Neuronal stem cell (in vitro differentiated cells): Measurements from ENCODE around the gene POLG.

Experiments
- DNase-seq: peaks from one replicate; pipeline ENCODE4 v3.0.0-alpha.2; 2013; ENCODE audit warnings: low spot score
- H2AFZ ChIP-seq: one replicate; pipeline ENCODE4 v1.6.1; 2013; ENCODE audit warnings: mild to moderate bottlenecking, low read length, inconsistent platforms
- H2AK5ac ChIP-seq: 2 replicates; pipeline ENCODE4 v1.6.1; 2013; ENCODE audit warnings: low read depth, mild to moderate bottlenecking, inconsistent platforms, low read length, moderate library complexity, mixed read lengths
- H2BK120ac ChIP-seq: 2 replicates; pipeline ENCODE4 v1.6.1; 2013; ENCODE audit warnings: low read depth, mild to moderate bottlenecking, inconsistent platforms, low read length, moderate library complexity, mixed read lengths
- H2BK12ac ChIP-seq: one replicate; pipeline ENCODE4 v1.6.1; 2013; ENCODE audit warnings: low read length, inconsistent platforms
- H2BK15ac ChIP-seq: 2 replicates; pipeline ENCODE4 v1.6.1; 2013; ENCODE audit warnings: mild to moderate bottlenecking, low read length, inconsistent platforms, mixed read lengths
- H2BK5ac ChIP-seq: one replicate; pipeline ENCODE4 v1.6.1; 2013; ENCODE audit warnings: inconsistent platforms, mild to moderate bottlenecking, low read length, moderate library complexity
- H3K14ac ChIP-seq: one replicate; pipeline ENCODE4 v1.6.1; 2013; ENCODE audit warnings: low read length, inconsistent platforms
- H3K18ac ChIP-seq: 2 replicates; pipeline ENCODE4 v1.6.1; 2013; ENCODE audit warnings: low read length, inconsistent platforms
- H3K23ac ChIP-seq: 2 replicates; pipeline ENCODE4 v1.6.1; 2013; ENCODE audit warnings: low read depth, mild to moderate bottlenecking, mixed read lengths, low read length, inconsistent platforms; ENCODE audit not compliant: poor library complexity
- H3K27ac ChIP-seq: replicated peaks from 3 replicates; pipeline ENCODE4 v1.5.1; 2013; ENCODE audit warnings: low read length, inconsistent platforms
- H3K27me3 ChIP-seq, 3 experiments: 2 replicates each; pipeline ENCODE4 v1.6.1; 2013; ENCODE audit warnings: low read length in 3 of 3, mild to moderate bottlenecking in 2 of 3, inconsistent platforms in 1 of 3, low read depth in 1 of 3, mixed read lengths in 1 of 3, moderate library complexity in 1 of 3; ENCODE audit not compliant: control insufficient read depth in 3 of 3, insufficient read depth in 3 of 3
- H3K36me3 ChIP-seq, 2 donors: replicated peaks in 1 of 2; 2 replicates each; pipeline ENCODE4 v1.6.1; 2013; ENCODE audit warnings: low read length in 2 of 2; ENCODE audit not compliant: control insufficient read depth in 2 of 2, insufficient read depth in 2 of 2
- H3K4ac ChIP-seq: 2 replicates; pipeline ENCODE4 v1.6.1; 2013; ENCODE audit warnings: inconsistent platforms, mild to moderate bottlenecking, low read length, moderate library complexity
- H3K4me1 ChIP-seq, 2 donors: 1 replicate in 1 of 2; 2 replicates in 1 of 2; pipeline ENCODE4 v1.6.1; 2013; ENCODE audit warnings: low read length in 2 of 2, low read depth in 1 of 2; ENCODE audit not compliant: control insufficient read depth in 2 of 2, insufficient read depth in 1 of 2
- H3K4me2 ChIP-seq: one replicate; pipeline ENCODE4 v1.6.1; 2013; ENCODE audit warnings: mild to moderate bottlenecking, low read length, inconsistent platforms; ENCODE audit not compliant: insufficient read depth, poor library complexity, severe bottlenecking
- H3K4me3 ChIP-seq, 2 donors: 2 replicates each; pipeline ENCODE4 v1.5.1; 2013; ENCODE audit warnings: low read length in 2 of 2, mild to moderate bottlenecking in 2 of 2, inconsistent platforms in 1 of 2, moderate library complexity in 1 of 2
- H3K79me1 ChIP-seq: one replicate; pipeline ENCODE4 v1.6.1; 2013; ENCODE audit warnings: low read depth, mild to moderate bottlenecking, inconsistent platforms, low read length, moderate library complexity
- H3K9ac ChIP-seq: one replicate; pipeline ENCODE4 v1.6.1; 2013; ENCODE audit warnings: mild to moderate bottlenecking, low read depth, low read length, inconsistent platforms; ENCODE audit not compliant: poor library complexity
- H3K9me3 ChIP-seq, 2 donors: replicated peaks in 1 of 2; 2 replicates each; pipeline versions ENCODE3 to v1.6.1; 2013; ENCODE audit warnings: low read length in 2 of 2, mild to moderate bottlenecking in 2 of 2, inconsistent platforms in 1 of 2, low read depth in 1 of 2, mixed read lengths in 1 of 2, moderate library complexity in 1 of 2; ENCODE audit not compliant: control insufficient read depth in 2 of 2, insufficient read depth in 1 of 2
- H4K8ac ChIP-seq: one replicate; pipeline ENCODE4 v1.6.1; 2013; ENCODE audit warnings: low read depth, mild to moderate bottlenecking, inconsistent platforms, low read length, moderate library complexity
- H4K91ac ChIP-seq: one replicate; pipeline ENCODE4 v1.6.1; 2013; ENCODE audit warnings: low read length, low read depth, mild to moderate bottlenecking, inconsistent platforms; ENCODE audit not compliant: poor library complexity
- WGBS, 2 donors: extraction: QIAGEN DNeasy Blood & Tissue Kit; methylation state at CpG; one replicate each; pipeline ENCODE4 v1.1.7; 2013; ENCODE audit warnings: missing lambda C conversion rate in 2 of 2, mixed read lengths in 1 of 2; ENCODE audit not compliant: insufficient read length in 2 of 2, insufficient replicate concordance in 1 of 2; ENCODE audit errors: extremely low coverage in 2 of 2; 5-methylcytosine and 5-hydroxymethylcytosine counted together

POLG gene

GRCh38 chr15:89381888-89382686 lies 47.5 kb upstream of the POLG start:
- no peak overlapping the region for H4K91ac ChIP-seq
- no peak for DNase-seq
- no peak overlapping the region for H2BK12ac ChIP-seq
- no peak overlapping the region for H2BK120ac ChIP-seq
- no peak overlapping the region for H2AK5ac ChIP-seq
- H3K27ac ChIP-seq: no peak overlapping the region
- no CpG with 5 or more reads among the region's 11 CpGs for WGBS, 2 donors
- no peak overlapping the region for H3K14ac ChIP-seq
- H3K18ac ChIP-seq: no peak overlapping the region
- H2BK5ac ChIP-seq: no peak overlapping the region
- H3K79me1 ChIP-seq: no peaks in the 10 kb centered on the region
- H3K9ac ChIP-seq: no peak overlapping the region
- no peak overlapping the region for H3K23ac ChIP-seq
- H3K4me3 ChIP-seq: no peak overlapping the region
- H2BK15ac ChIP-seq: no peak overlapping the region
- no peak overlapping the region for H3K4ac ChIP-seq
- peaks cover 4% of the 10 kb centered on the region in 2 donors for H3K4me1 ChIP-seq
- peaks cover 27 to 97% (median 56%) of the 10 kb centered on the region in 3 experiments for H3K27me3 ChIP-seq
- no peak overlapping the region for H4K8ac ChIP-seq
- H3K4me2 ChIP-seq: no peak overlapping the region
- peaks cover 2 to 6% of the 10 kb centered on the region in 2 donors for H3K9me3 ChIP-seq
- no peak overlapping the region for H2AFZ ChIP-seq
- no peaks in the 10 kb centered on the region for H3K36me3 ChIP-seq

- Histone ChIP-seq H3K9me3 (peaks cover 2 to 9% of the 10 kb centered on the region in 2 donors), H4K8ac (no peak overlapping the region), H3K4me3 (no peak overlapping the region), H4K91ac (no peak overlapping the region), H3K4me1 (peaks cover 4% of the 10 kb centered on the region in 2 donors), H3K27me3 (peaks cover 32 to 99% (median 64%) of the 10 kb centered on the region in 3 experiments), H3K27ac (no peak overlapping the region), H3K4me2 (no peak overlapping the region), H2AFZ (no peak overlapping the region), H3K14ac (no peak overlapping the region), H3K36me3 (no peaks in the 10 kb centered on the region), H2BK15ac (no peak overlapping the region), H3K79me1 (no peaks in the 10 kb centered on the region), H3K23ac (no peak overlapping the region), H2AK5ac (no peak overlapping the region), H3K18ac (no peak overlapping the region), H3K4ac (no peak overlapping the region), H2BK120ac (no peak overlapping the region), H2BK12ac (no peak overlapping the region), H2BK5ac (no peak overlapping the region), H3K9ac (no peak overlapping the region)
- no peak for DNase-seq
- no CpG with 5 or more reads among the region's 3 CpGs for WGBS, 2 donors
These were observed 46.7 kb upstream of the POLG start for GRCh38 chr15:89381331-89381730.

GRCh38 chr15:89379818-89380217 lies 45.2 kb upstream of the POLG start:
- WGBS, 2 donors: no CpG with 5 or more reads among the region's 5 CpGs
- H3K4me2 ChIP-seq: no peak overlapping the region
- no peak overlapping the region for H3K4me3 ChIP-seq
- H2BK12ac ChIP-seq: no peak overlapping the region
- H3K27me3 ChIP-seq: peaks cover 36 to 99% (median 78%) of the 10 kb centered on the region in 3 experiments
- H2AFZ ChIP-seq: no peak overlapping the region
- peaks cover 2 to 9% of the 10 kb centered on the region in 2 donors for H3K9me3 ChIP-seq
- no peak overlapping the region for H2BK120ac ChIP-seq
- no peak overlapping the region for H2AK5ac ChIP-seq
- no peak overlapping the region for H4K91ac ChIP-seq
- H3K14ac ChIP-seq: no peak overlapping the region
- H3K4me1 ChIP-seq: peaks cover 4 to 10% of the 10 kb centered on the region in 2 donors
- H3K4ac ChIP-seq: no peak overlapping the region
- no peak overlapping the region for H2BK15ac ChIP-seq
- no peak for DNase-seq
- H2BK5ac ChIP-seq: no peak overlapping the region
- H3K79me1 ChIP-seq: no peaks in the 10 kb centered on the region
- no peak overlapping the region for H3K23ac ChIP-seq
- H3K18ac ChIP-seq: no peak overlapping the region
- no peak overlapping the region for H3K27ac ChIP-seq
- no peaks in the 10 kb centered on the region for H3K36me3 ChIP-seq
- H4K8ac ChIP-seq: no peak overlapping the region
- H3K9ac ChIP-seq: no peak overlapping the region

- Histone ChIP-seq H3K36me3 (no peaks in the 10 kb centered on the region), H3K18ac (peak overlapping the region; percentile 90), H3K27me3 (peaks cover 36 to 99% (median 83%) of the 10 kb centered on the region in 3 experiments), H2AFZ (peak overlapping the region; percentile 55), H2BK12ac (no peak overlapping the region), H3K23ac (peak overlapping the region; percentile 35), H4K8ac (no peak overlapping the region), H3K4me3 (peak overlapping the region in 1 of 2 donors; percentile 56), H3K4ac (no peak overlapping the region), H3K4me1 (peaks cover 4 to 16% of the 10 kb centered on the region in 2 donors), H2BK5ac (no peak overlapping the region), H2BK15ac (peak overlapping the region; percentile 77), H3K79me1 (no peaks in the 10 kb centered on the region), H3K9ac (no peak overlapping the region), H2AK5ac (peak overlapping the region; percentile 88), H2BK120ac (no peak overlapping the region), H3K4me2 (peak overlapping the region; percentile 44), H3K9me3 (peaks cover 2 to 9% of the 10 kb centered on the region in 2 donors), H3K14ac (no peak overlapping the region), H4K91ac (no peak overlapping the region), H3K27ac (no peak overlapping the region)
- DNase-seq: no peak
- no CpG with 5 or more reads among the region's 28 CpGs for WGBS, 2 donors
These were observed 44.6 kb upstream of the POLG start for GRCh38 chr15:89379251-89379695.
